RPMI8226 (cell line): ENCODE results near the gene AUTS2.

Experiments used
- DNase-seq: peaks from one replicate; pipeline ENCODE4 v3.0.0-alpha.2; 2015

The AUTS2 gene

DNA sequence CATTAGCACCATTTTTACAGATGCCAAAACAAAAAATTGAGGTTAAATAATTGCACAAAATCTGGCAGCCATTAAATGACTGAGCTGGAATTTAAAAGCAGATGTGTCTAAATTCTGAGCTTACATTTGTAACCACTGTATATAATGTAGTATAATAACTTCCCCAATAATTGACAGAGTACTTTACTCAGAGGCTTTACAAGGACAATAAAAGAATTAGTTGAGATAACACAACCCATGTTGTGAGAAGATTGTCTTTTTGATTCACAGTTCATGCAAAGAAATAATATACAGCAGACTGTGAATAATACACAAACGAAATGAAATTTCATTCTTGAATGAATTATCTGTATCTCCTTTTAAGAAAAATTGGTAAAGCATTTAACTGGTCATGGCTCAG lies 417.1 kb downstream of the AUTS2 start:
- no peak for DNase-seq

DNA sequence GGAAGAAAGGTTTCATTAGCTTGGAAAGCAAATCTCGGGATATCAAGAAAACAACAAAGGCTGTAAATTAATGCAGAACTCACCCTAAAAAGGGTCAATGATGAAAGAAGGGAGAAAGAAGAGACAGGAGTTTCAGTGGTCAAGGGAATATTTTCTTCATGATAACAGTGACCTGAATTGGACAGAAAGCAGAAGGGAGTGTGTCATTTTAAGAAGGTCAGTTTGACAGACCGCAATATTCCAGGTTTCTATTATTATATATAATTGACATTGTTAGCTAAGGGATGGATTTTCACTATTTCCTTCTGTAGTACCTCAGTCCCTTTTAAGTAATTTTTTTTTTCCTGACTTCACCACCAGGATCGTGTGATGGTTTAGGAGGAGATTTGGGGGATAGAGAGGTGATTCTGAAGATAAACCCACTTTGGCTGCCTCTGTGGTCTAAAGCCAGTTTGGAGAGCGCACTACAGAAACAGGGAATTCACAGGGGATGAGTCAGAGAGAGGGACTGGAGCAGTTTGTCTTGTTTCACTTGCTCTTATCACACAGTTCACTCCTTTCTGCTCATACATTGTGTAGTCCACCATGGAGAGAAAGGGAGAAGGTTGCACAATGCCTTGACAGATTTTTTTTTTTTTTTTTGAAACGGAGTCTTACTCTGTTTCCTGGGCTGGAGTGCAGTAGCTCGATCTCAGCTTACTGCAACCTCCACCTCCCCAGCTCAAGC lies 417.9 kb downstream of the AUTS2 start:
- no peak for DNase-seq

DNA sequence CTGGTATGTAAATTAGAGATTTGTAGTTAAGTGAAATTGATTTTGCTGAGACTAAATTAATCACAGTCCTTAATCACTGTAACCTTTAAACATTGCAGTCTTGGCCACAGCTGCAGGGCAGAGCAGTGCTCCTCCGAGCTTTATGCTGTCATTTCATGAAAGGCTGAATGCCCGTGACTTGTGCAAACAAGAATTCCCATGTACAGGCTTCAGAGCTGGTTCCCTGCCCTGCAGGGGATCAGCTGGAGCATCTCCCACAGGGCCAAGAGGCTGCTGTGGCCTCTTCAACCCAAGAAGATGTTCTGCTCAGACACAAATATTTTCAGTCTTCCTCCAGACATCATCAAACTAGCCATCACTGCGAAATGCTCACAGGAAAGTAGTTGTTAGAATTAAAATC lies 419.1 kb downstream of the AUTS2 start:
- no peak for DNase-seq

DNA sequence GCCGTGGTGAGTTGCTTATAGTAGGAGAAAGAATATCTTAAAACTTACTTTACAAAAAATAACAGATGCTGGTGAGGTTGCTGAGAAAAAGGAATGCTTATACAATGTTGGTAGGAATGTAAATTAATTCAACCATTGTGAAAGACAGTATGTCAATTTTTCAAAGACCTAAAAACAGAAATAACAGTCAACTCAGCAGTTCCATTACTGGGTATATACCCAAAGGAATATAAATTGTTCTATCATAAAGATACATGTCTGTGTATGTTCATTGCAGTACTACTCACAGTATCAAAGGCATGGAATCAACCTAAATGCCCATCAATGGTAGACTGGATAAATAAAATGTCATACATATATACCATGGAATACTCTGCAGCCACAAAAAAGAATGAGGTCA lies 420.4 kb downstream of the AUTS2 start:
- DNase-seq, result no peak

- DNase-seq, result peak; percentile 34
These were observed 429.6 kb downstream of the AUTS2 start for GRCh38 chr7:70027867-70028266.

GRCh38 chr7:70028620-70029019 lies 430.3 kb downstream of the AUTS2 start:
- no peak for DNase-seq

- DNase-seq, result no peak
These were observed 431.7 kb downstream of the AUTS2 start for GRCh38 chr7:70029993-70030392.

- DNase-seq, result no peak
These were observed 432.5 kb downstream of the AUTS2 start for GRCh38 chr7:70030745-70031144.

DNA sequence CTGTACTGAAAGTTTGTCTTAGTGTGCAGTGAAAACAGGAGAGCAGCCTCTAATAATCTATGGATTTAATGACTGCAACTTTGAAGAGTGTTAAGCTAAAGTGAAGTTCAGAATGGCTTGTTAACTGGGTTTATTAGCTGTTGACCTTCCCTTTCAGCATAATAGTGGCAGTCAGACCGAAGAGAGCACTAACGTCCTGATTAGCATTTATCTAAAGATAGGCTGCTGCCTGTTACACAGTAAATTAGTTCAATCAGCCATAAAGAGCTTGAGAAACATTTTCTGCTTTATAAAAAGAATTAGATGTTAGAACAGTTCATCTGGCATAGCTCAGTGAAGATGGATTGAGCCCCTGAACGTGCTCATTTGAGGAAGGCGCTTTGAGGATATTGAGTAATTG lies 433.0 kb downstream of the AUTS2 start:
- no peak for DNase-seq

GRCh38 chr7:70032649-70033048 lies 434.4 kb downstream of the AUTS2 start:
- no peak for DNase-seq

DNA sequence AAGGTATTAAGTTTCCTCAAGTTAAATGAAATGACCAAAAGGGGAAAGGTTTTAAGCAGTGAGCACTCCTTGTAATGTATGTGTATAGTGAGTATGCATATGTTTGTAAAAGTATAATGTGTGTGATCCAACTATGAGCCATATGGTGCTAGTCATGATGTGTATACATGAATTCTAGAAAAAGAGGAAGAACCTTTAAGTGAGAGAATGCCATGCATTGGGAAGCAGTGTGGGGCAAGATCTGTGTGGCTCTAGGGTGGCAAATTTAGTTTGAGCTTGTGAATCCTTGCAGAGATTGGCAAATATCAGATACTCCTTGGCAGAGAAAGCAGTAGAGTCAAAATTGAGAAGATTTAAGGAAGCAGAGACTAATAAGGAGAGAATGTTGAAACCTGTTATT lies 435.0 kb downstream of the AUTS2 start:
- DNase-seq, result no peak

GRCh38 chr7:70034999-70035398 lies 436.7 kb downstream of the AUTS2 start:
- DNase-seq, result no peak

DNA sequence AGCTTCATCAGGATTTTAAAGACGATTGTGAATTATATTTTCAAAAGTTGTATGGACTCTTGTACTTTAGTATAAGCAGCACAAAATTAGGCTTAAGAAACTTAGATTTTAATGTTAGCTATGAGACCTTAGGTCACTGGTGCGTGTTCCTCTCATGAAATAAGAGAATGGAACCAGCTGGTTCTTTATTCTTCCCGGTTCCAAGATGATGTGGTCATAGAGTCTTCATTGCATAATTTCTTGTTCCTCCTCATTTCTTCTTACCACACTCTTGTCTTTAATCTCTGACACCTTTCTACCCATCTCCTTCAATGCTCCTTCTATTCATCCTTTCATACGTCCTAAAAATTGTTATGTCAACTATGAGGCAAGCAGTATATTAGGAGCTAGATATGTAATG lies 437.2 kb downstream of the AUTS2 start:
- DNase-seq, result no peak

DNA sequence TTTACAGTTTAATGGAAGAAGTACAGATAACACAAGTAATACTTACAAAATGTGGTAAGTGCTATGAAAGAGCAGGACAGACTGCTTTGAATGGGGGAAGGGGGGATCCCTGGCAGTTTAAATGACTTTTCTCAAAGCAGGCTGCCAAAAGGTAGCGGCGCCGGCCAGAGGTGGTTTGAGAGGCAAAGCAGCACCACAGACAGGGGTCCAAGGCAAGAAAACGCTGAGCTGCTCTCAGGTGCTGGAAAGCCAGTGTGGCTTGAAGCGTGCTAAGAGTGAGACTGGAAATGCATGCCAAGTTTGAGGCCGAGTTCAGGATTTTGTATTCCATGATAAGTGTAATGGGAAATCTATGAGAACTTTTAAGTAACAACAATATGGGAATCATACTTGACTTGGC lies 437.7 kb downstream of the AUTS2 start:
- DNase-seq, result peak; percentile 23

DNA sequence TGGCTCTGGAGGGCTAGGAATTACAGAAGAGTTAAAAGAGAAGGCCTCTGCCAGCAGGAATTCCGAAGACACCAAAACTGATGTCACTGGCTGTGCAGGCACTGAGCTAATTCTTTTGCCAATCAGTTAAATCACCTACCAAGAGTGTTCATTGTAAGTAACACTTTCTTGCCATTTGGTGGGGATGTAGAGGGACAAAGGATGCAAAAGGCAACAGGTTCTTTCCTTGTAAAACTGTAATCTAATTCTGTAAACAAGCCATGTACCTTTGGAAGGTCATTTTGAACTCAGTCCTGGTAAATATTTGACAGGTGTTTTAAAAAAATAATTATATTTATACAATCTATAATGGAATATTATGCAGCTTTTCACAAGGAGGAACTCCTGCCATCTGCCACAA lies 438.4 kb downstream of the AUTS2 start:
- no peak for DNase-seq

- DNase-seq, result no peak
These were observed 439.1 kb downstream of the AUTS2 start for GRCh38 chr7:70037171-70037933.

DNA sequence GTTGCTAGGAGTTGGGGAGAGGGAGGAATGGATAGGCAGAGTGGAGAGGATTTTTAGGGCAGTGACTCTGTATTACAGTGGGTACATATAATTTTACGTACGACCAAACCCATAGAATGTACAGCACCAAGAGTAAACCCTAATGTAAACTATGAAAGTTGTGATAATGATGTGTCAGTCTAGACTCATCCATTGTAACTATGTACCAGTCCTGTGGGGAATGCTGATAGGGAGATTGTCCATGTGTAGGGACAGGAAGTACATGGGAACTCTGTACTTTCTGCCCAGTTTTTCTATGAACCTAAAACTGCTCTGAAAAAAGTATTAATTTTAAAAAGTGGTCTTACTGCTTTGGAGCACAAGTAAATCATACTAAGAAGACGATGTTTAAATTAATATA lies 441.8 kb downstream of the AUTS2 start:
- no peak for DNase-seq

DNA sequence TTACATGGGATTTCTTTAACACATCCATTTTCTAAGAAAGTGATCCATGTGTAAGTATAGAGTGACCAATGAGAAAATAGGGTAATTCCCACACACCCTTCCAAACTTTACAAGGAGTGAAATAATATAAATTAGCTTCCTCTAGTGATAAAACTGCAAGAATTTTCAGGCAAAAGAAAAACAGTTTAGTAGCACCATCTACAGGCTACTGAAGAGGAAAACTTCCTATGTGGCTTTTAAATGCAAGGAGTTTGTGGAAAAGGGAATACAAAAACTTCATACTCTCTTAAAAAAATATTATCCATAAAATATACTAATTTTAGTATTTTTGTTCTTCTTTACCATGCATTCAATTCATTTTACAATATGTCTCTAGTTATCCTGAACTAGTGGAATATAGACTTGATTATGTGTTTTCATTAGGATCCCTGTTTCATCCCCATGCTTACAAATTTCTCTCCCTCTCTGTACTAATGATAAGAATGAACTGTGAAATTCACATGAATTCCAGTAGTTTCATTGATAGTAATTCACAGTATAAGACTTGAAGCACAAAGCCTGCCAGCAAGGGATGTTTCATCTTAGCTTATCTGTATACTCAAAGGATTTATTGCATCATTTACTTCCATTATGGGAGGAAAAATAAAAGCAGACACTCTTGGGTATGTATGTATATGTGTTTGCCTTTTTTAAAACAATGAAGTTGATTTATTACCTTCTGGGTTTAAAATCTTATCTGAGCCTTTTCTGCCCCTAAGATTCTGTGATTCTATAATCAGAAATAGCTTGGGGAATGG lies 442.9 kb downstream of the AUTS2 start:
- no peak for DNase-seq

DNA sequence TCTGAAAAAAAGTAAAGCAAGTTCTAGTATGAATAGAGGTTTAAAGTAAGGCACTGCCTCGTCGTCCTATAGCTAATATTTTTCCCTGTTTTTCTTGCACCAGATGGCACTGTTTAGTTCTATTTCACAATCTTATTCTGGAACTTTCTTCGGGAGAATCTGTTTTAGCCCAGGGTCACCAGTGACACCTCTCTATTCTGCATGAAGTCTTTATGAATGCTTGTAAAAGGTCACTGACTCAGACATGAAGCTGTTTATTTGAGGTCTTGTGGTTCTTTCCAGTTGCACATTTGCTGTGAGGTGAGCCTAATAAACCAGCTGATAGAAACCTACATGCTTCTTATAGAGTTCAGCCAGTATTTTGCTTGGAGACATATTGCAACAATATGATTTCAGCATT lies 444.3 kb downstream of the AUTS2 start:
- no peak for DNase-seq

GRCh38 chr7:70043015-70043538 lies 444.8 kb downstream of the AUTS2 start:
- no peak for DNase-seq

DNA sequence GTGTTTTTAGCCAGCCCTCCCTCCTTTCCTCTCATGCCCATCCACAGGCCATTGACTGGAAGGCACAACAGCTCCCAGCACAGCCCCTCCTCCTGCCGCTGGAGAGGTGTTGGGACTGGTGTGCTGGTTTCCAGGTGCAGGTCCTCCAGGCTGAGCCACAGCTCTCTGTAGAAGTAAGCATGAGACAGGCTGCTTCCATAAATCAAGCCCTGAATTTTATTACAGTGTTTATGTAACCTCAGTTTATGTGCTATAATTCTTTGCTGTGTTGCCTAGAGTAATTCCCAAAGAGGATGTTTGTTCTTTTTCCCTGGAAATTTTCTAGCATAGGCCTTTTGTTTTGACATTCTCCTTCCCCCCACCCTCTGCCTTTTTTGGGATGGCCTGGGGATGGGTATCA lies 445.8 kb downstream of the AUTS2 start:
- DNase-seq, result no peak

- no peak for DNase-seq
These were observed 446.2 kb downstream of the AUTS2 start for GRCh38 chr7:70044525-70044924.

- DNase-seq, result no peak
These were observed 446.7 kb downstream of the AUTS2 start for GRCh38 chr7:70044981-70045380.

DNA sequence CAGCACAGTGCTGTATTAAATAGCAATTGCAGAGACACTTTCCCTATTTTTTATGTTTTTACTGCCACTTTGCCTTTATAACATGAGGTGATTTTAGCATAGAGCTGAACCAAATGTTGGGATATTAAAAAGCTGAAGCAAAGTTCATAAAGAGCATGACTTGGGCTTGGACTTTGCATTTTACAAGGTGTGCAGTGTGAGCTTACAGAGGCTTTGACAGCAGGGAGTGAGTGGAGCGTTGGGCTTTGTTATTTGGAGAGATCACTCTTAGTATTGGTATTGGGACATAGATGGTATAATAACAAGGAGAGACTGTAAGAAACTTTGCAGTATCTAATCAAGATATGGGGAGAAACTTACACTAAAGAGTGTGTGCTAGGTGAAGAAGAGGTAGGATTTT lies 449.1 kb downstream of the AUTS2 start:
- DNase-seq, result no peak
